NCI-H446 (cell line): ENCODE results near the gene TTBK1.
A peak's percentile ranks its signal among the peaks of the same experiment; 100 is the strongest.

Source experiments
- DNase-seq, 2 experiments: peaks; one replicate each; lab custom pipeline; 2025; lab: John Stamatoyannopoulos, UW

TTBK1 gene

GRCh38 chr6:43223175-43223574 is 20.1 kb upstream of the TTBK1 start:
- DNase-seq = no peak

GRCh38 chr6:43226192-43226851 is 17.0 kb upstream of the TTBK1 start:
- no peak for DNase-seq

GRCh38 chr6:43228951-43229802 is 14.1 kb upstream of the TTBK1 start, which contains the start of gene DNPH1:
Gene DNPH1 (minus strand): TSS chr6:43229481. CDS start chr6:43229456, 25 bp downstream.
- peak in 1 of 2 experiments; percentile 82 for DNase-seq

GRCh38 chr6:43229803-43230620 is 13.3 kb upstream of the TTBK1 start:
- no peak for DNase-seq

- DNase-seq = no peak
Measured at GRCh38 chr6:43231053-43231452, 12.2 kb upstream of the TTBK1 start.

- no peak for DNase-seq
Measured at GRCh38 chr6:43231735-43232450, 11.4 kb upstream of the TTBK1 start.

- no peak for DNase-seq
Measured at GRCh38 chr6:43235841-43236240, 7.4 kb upstream of the TTBK1 start.

- no peak for DNase-seq
Measured at GRCh38 chr6:43239054-43239453, 4.2 kb upstream of the TTBK1 start.

GRCh38 chr6:43240950-43241349 is 2.3 kb upstream of the TTBK1 start:
- DNase-seq = no peak

- DNase-seq = no peak
Measured at GRCh38 chr6:43241446-43241845, 1.8 kb upstream of the TTBK1 start.

GRCh38 chr6:43243664-43244321 is 512 bp downstream of the TTBK1 start:
- DNase-seq = no peak

- no peak for DNase-seq
Measured at GRCh38 chr6:43246301-43247113, 3.2 kb downstream of the TTBK1 start.

- peak; percentile 60 to 80 for DNase-seq
Measured at GRCh38 chr6:43247114-43247999, 4.1 kb downstream of the TTBK1 start.

- no peak for DNase-seq
Measured at GRCh38 chr6:43248101-43248500, 4.8 kb downstream of the TTBK1 start.

GRCh38 chr6:43248791-43249190 is 5.5 kb downstream of the TTBK1 start:
- DNase-seq = no peak

- peak in 1 of 2 experiments; percentile 63 for DNase-seq
Measured at GRCh38 chr6:43250992-43251373, 7.7 kb downstream of the TTBK1 start.

GRCh38 chr6:43253401-43253800 is 10.1 kb downstream of the TTBK1 start:
- no peak for DNase-seq

GRCh38 chr6:43254138-43254817 is 11.0 kb downstream of the TTBK1 start:
- DNase-seq = no peak

- DNase-seq = no peak
Measured at GRCh38 chr6:43254846-43255245, 11.6 kb downstream of the TTBK1 start.
